ENCODE measurements around the gene TM7SF3.
A peak's percentile ranks its signal among the peaks of the same experiment; 100 is the strongest.

The TM7SF3 gene

DNA sequence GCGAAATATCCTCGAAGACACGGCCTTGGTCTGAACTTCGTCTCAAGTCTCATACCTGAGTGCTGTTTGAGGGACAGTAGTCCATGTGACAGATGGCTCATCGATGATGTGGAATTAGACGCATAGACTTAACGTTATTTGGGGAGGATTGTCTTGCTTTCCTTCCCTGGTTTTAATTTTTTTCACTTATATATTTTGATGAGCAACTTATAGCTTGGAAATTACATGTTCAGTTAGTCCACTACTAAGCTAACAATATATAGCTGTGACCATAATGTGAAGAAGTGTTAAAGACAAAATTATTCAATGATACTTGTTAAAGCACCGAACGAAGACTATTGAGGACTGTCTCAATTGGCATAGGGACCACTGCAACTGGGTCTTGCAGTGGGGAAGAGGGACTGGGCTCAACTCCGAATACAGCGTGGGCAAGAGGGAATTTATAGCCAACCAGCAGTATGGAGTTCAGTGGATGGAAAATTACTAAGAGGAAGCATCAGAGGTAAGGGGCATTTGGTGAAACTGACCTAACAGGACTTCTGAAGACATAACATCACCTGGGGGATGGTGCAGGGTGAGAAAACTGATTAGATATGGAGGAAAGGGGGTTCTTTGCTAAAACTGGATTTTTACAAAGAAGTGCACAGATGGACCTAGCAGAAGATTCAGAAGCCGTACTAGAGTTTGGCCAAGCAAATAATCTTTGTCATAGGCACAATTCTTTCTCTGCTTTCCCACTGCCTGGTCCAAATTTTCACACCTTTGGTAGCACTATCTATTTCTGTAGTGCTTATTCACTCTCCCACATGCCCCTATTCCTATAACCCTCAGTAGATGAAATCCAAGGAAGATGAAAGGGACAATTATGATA lies 910 bp upstream of the TM7SF3 start:
- peak in 1 of 2 experiments; percentile 55 for DNase-seq

DNA sequence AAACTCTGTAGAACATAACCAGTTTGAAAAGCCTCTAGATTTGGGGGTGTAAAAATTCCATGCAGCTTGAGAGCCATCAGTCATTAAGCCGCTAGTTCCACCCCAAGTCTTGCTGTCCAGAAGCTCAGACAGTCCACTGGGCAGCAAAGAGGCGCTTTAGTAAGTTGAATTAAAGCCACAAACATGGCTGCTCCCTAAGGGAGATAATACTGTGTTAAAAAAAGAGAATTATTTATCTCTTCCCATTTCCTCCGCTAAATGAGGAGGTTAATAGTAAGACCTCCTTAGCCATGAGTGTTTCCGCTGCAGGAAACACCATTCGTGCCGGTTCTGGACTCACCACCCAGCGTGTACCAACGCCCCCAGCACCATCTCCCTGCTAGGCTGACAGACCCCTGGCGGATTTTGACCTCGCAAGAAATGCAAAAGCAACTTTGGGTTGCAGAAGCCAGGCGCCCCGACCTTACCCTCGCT lies 536 bp downstream of the TM7SF3 start:
- DNase-seq = peak in 1 of 2 experiments; percentile 56

GRCh38 chr12:27012982-27013255 lies 1.3 kb downstream of the TM7SF3 start:
- DNase-seq = no peak

DNA sequence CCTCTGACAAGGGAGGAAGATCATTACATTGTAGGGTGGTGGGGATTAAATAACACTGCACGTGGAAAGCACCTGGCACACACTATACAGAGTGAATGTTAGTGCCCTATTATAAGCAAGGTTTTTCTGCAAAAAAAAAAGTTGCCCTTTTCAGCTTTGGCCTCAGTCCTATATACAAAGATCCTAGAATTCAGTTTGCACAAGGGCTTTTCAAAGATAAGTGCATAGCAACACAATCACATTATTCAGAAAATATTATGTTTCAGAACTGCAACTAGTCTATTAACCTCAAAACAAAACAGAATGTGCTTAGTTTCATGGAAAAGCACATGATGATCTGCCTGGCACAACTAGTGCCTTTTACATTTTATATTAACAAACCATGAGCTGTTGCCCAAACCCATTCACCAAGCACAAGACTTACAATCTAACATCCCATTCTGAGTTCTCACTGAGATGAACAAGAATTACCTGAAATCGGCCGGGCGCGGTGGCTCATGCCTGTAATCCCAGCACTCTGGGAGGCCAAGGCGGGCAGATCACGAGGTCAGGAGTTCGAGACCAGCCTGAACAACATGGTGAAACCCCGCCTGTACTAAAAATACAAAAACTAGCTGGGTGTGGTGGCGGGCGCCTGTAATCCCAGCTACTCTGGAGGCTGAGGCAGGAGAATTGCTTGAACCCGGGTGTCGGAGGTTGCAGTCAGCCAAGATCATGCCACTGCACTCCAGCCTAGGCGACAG lies 1.8 kb downstream of the TM7SF3 start:
- DNase-seq = peak; percentile 21 to 67

GRCh38 chr12:27009881-27010301 lies 4.3 kb downstream of the TM7SF3 start:
- peak in 1 of 2 experiments; percentile 9 for DNase-seq

- DNase-seq = no peak
Measured at GRCh38 chr12:27008081-27008480, 6.1 kb downstream of the TM7SF3 start.

DNA sequence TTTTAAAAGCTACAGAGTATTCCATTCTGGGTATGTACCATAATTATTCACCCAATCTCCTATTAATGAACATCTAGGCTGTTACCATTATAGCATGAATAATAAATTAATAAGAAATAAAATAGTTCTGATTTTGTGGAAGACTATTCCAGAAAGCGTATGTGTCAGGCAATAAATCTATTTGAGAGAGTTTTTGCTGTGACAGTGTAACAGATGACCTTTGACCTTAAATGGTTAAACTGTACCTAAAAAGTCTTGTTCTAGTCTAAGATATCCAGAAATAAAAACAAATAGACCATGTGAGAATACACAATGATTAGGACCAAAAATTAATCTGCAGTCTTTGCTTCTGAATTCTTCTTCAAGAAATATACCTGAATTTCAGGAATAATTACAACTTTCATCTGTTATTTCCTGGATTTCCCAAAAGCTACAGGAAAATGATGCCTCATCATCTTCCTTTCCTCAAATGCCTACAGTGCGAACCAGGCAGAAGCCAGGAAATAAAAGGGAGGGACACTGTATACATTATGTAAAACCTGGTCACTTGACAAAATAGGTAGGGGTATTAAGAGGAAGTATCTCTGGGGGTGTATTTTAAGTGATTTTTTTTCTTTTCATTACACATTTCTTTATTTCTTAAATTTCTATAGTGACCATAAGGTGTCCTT lies 7.3 kb downstream of the TM7SF3 start:
- DNase-seq = no peak

DNA sequence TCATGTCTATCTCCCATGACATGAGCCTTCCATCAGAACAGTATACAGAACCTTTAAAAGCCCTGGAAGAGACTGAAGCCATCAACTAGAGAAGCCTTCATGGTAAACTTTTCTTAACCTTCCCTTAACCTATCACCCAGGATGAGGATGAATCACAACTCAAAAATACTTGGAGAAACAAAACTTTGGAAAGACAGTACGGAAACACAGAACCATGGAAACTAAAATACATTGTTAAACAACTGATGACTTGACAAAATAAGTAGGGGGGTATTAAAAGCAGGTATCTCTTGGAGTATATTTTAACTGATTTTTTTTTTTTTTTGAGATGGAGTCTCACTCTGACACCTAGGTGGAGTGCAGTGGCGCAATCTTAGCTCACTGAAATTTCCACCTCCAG lies 8.7 kb downstream of the TM7SF3 start:
- no peak for DNase-seq

DNA sequence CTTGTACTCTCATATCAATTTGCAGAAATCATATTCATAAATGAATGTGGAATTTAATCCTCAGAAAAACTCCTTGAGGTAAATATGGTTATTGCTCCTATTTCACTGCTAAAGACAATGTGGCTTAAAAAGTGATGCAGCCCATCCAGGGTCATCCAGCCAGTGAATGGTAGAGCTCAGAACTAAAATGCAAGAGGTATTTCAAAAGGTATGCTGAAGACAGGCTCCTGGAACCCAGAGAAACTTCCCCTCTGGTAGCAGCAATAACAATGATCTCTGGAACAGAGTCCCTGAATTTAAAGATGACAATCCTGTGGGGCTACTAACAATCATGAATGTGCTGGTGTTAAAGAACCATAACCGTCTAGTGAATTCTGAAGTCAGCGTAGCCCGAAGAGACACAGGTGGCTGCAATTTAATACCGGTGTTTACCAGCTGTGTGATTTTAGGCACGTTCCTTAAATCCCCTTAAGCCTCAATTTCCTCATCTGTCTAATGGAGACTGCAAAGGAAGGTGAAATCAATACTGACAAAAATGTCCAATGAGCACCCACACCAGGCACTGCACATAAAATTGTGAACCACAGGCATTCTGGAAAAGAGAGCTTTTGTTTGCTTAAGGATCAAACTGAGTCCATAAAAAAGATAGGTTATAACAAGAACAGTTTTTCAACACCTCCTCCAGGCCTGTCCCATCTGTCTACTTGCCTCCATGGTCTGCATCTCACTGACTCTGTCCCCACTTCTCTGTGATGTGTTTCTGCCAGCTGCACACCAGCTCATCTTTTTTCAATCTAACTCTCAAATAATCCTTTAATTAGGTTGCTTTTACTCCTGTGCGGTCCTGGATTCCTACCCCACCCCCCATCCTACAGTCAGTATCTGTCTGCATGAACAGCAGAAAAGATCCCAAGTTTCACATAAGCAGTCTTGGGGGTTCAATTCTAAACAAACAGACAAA lies 10.5 kb downstream of the TM7SF3 start:
- peak; percentile 92 to 98 for DNase-seq

DNA sequence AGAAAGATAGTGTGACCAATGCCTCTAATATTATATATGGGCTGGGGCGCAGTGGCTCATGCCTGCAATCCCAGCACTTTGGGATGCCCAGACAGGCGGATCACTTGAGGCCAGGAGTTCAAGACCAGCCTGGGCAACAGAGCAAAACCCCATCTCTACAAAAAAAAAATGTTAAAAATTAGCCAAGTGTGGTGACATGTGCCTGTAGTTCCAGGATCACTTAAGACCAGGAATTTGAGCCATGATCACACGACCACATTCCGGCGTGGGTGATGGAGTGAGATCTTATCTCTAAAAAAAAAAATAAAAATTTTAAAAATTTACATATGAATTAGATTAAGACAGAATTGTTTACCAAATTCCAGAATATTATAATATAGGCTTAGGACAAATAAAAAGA lies 12.0 kb downstream of the TM7SF3 start:
- no peak for DNase-seq

GRCh38 chr12:27001663-27002062 lies 12.5 kb downstream of the TM7SF3 start:
- DNase-seq = no peak

DNA sequence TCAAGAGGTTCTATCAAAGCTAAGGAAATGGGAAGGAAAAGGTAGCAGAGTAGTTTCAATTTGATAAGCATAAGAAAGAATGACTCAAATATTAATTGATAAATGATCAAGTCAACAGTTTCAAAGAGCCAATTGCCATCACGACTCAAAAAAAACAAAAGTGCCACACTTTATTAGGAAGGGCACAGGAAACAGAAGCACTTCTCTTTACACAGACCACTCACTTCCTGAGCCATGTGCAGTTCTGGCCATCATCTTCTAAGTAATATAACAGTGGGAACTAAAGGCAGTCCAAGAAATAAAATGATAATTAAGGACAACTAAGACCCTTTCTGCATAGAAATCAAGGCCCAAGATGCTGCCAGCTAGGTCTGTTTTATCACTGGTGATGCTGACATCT lies 13.2 kb downstream of the TM7SF3 start:
- no peak for DNase-seq

DNA sequence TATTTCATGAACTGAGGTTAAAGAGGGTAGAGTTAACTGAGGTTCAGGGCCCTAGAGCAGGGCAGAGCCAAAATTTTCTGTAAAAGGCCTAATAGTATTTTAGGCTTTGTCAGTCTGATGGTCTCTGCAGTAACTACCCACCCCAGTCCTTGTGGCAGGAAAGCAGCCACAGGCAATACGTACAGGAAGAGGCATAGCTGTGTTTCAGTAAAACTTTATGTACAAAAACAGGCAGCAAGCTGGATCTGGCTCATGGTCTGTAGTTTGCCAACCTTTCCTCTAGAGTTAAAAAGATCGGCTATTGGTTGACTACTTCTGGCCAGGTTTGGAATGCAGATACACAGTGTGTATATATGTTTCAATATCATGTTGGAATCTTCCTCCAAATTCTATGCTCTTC lies 17.2 kb downstream of the TM7SF3 start:
- DNase-seq = no peak

- DNase-seq = no peak
Measured at GRCh38 chr12:26995706-26996105, 18.5 kb downstream of the TM7SF3 start.

GRCh38 chr12:26994109-26994508 lies 20.1 kb downstream of the TM7SF3 start:
- DNase-seq = no peak

GRCh38 chr12:26991826-26992225 lies 22.4 kb downstream of the TM7SF3 start:
- no peak for DNase-seq

GRCh38 chr12:26989873-26990272 lies 24.3 kb downstream of the TM7SF3 start:
- DNase-seq = no peak

- DNase-seq = no peak
Measured at GRCh38 chr12:26988703-26989102, 25.5 kb downstream of the TM7SF3 start.

GRCh38 chr12:26987634-26988424 lies 26.4 kb downstream of the TM7SF3 start:
- no peak for DNase-seq

DNA sequence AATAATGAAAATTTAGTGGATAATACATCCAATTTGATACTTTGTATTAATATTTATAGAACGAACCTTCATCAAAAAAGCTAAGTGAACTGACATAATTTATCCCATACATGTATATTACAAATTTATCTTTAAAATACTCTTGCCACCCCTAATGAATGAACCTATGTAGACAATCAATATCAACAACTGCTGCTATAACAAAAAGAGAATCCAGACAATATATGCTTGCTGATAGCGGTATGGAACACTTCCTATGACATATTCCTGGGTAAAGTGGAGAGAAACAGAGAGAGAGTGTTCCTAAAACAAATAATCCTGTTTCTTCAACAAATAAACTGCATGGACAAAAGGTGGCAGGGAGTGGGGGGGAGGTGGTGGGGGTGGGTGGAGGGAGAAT lies 31.3 kb downstream of the TM7SF3 start:
- DNase-seq = no peak

DNA sequence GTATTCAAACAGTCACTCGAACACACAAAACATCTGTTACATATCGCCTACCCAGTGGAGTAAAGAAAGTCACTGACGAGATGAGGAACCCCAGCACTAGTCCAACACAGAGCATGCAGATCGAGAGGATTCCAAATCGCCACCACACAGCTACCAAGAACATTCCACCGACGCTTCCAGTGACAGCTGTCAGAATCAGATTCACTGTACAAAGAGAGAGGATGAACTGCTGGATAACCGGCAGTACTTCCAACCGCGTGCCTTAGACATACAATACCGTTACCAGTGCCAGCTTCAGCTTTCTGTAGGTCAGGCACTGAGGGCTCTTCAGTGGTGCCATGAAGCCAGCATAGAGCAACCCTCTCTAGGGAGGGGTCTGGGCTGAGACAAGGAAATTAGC lies 34.5 kb downstream of the TM7SF3 start:
- peak; percentile 92 to 99 for DNase-seq

DNA sequence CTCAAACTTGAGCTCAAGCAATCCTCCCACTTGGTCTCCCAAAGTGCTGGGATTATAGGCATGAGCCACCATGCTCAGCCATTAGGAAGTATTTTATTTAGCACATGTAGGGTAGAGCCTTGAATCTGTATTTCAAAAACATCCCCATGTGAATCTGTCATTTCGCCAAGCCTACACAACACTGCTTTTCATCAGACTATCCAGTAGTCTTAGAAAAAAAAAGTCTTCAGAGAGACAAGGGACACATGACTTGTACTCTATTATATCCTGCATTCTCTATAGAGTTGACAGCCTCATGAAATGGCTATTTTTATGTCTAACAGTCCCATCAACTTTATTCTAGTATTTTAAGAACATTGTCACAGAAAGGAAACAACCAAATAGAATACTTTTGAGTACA lies 35.4 kb downstream of the TM7SF3 start:
- no peak for DNase-seq
